PFSK-1 (cell line): ENCODE data around the gene PLSCR1.
A peak's percentile ranks its signal among the peaks of the same experiment; 100 is the strongest.

Source experiments
- FOXP2 ChIP-seq: optimal IDR thresholded peaks from 2 replicates; pipeline ENCODE3; 2011; ENCODE audit warnings: borderline replicate concordance, control low read depth, inconsistent platforms; ENCODE audit not compliant: insufficient read depth; ENCODE audit errors: extremely low read length, extremely low read depth
- POLR2AphosphoS5 ChIP-seq: IDR thresholded peaks from 2 replicates; pipeline ENCODE4 v1.6.1; 2012; ENCODE audit warnings: low read depth, mild to moderate bottlenecking, control low read depth, low read length, moderate library complexity
- REST ChIP-seq, 2 experiments: IDR thresholded peaks; 2 replicates each; pipeline versions ENCODE4 v1.6.1 to v1.8.0; 2011 to 2012; ENCODE audit warnings: low read depth in 2 of 2, low read length in 2 of 2, control low read depth in 1 of 2, inconsistent platforms in 1 of 2, mild to moderate bottlenecking in 1 of 2, moderate library complexity in 1 of 2; ENCODE audit not compliant: insufficient read depth in 1 of 2
- SIN3A ChIP-seq: IDR thresholded peaks from 2 replicates; pipeline ENCODE4 v1.6.1; 2012; ENCODE audit warnings: mild to moderate bottlenecking, low read length, moderate library complexity, borderline replicate concordance; ENCODE audit not compliant: insufficient read depth
- TAF1 ChIP-seq: IDR thresholded peaks from 2 replicates; pipeline ENCODE4 v1.6.1; 2012; ENCODE audit warnings: low read length, control low read depth, borderline replicate concordance; ENCODE audit not compliant: insufficient read depth

- peak; percentile 65 for TF ChIP-seq POLR2AphosphoS5
- TF ChIP-seq TAF1, result peak; percentile 76; the same call in 1 of the 2 replicates
- TF ChIP-seq REST (IDR thresholded peaks at IDR 0.05; ENCODE audit: insufficient read depth in 1 of 2, low read depth in 2 of 2, low read length in 2 of 2), result peak; percentile 36 to 51; a peak in 1 of 4 replicates
- TF ChIP-seq SIN3A, result 0 out of 2 replicates have a peak, but pooled peaks have one; percentile 72
- peak; percentile 52 for TF ChIP-seq FOXP2
Measured at GRCh38 chr3:146544002-146544928, at the start of gene PLSCR1.
